HEK293 (cell line): Measurements from ENCODE around the gene THBS2.

Source experiments
- CTCF ChIA-PET: fragments of 350-600 bp; formaldehyde crosslinking; extraction: SDS; loops from one replicate; lab custom pipeline; 2021; ENCODE audit warnings: antibody characterized with exemption; lab: Yijun Ruan, JAX
- POLR2A ChIA-PET: fragments of 300-600 bp; formaldehyde crosslinking; extraction: SDS; loops from one replicate; lab custom pipeline; 2020; ENCODE audit warnings: antibody characterized with exemption, inconsistent platforms; lab: Yijun Ruan, JAX
- H3K27ac ChIP-seq: fragments of 200-500 bp; sonication (Bioruptor generic); 2 replicates; pipeline ENCODE4 v1.5.1; 2014; ENCODE audit warnings: low read depth, low read length, control low read depth, inconsistent platforms; ENCODE audit errors: extremely low read depth
- H3K36me3 ChIP-seq, 2 experiments: fragments of 200-500 bp in 1 of 2; sonication (Bioruptor generic) in 1 of 2; 1 replicate in 1 of 2; 2 replicates in 1 of 2; pipeline ENCODE4 v1.5.1; 2014 to 2017; ENCODE audit warnings: inconsistent platforms in 2 of 2, low read length in 2 of 2; ENCODE audit not compliant: control insufficient read depth in 2 of 2, insufficient read depth in 1 of 2
- H3K4me1 ChIP-seq: fragments of 200-500 bp; sonication (Bioruptor generic); 2 replicates; pipeline ENCODE4 v1.5.1; 2014; ENCODE audit warnings: mild to moderate bottlenecking, low read length, inconsistent platforms; ENCODE audit not compliant: control insufficient read depth, insufficient read depth
- H3K4me3 ChIP-seq: 2 replicates; pipeline ENCODE4 v1.5.1; 2011; ENCODE audit warnings: low read depth, mild to moderate bottlenecking, control low read depth, low read length, moderate library complexity
- H3K9me3 ChIP-seq: fragments of 200-500 bp; sonication (Bioruptor generic); 2 replicates; pipeline ENCODE4 v1.5.1; 2014; ENCODE audit warnings: low read depth, low read length, inconsistent platforms; ENCODE audit not compliant: control insufficient read depth, insufficient read depth
- GLIS1 ChIP-seq: fragments of 450-650 bp; formaldehyde crosslinking; IDR thresholded peaks from 2 replicates; pipeline ENCODE4 v1.5.1; 2016; ENCODE audit warnings: missing biosample characterization, missing genetic modification characterization
- ZBTB44 ChIP-seq: fragments of 450-650 bp; IDR thresholded peaks from 2 replicates; pipeline ENCODE4 v1.5.1; 2018; ENCODE audit warnings: missing biosample characterization, mild to moderate bottlenecking, missing genetic modification characterization
- ZFHX2 ChIP-seq: fragments of 450-650 bp; formaldehyde crosslinking; conservative IDR thresholded peaks from 2 replicates; pipeline ENCODE4 v1.5.1; 2016; ENCODE audit warnings: missing biosample characterization, missing genetic modification characterization
- ZNF114 ChIP-seq: fragments of 450-650 bp; formaldehyde crosslinking; IDR thresholded peaks from 2 replicates; pipeline ENCODE4 v1.5.0; 2017; ENCODE audit warnings: missing biosample characterization, missing genetic modification characterization
- ZNF121 ChIP-seq: fragments of 450-650 bp; formaldehyde crosslinking; IDR thresholded peaks from 2 replicates; pipeline ENCODE4 v1.5.1; 2016; ENCODE audit warnings: missing biosample characterization, missing genetic modification characterization
- ZNF174 ChIP-seq: fragments of 450-650 bp; formaldehyde crosslinking; IDR thresholded peaks from 2 replicates; pipeline ENCODE4 v1.5.0; 2017; ENCODE audit warnings: missing biosample characterization, mild to moderate bottlenecking, missing genetic modification characterization
- ZNF175 ChIP-seq: fragments of 450-650 bp; formaldehyde crosslinking; IDR thresholded peaks from 2 replicates; pipeline ENCODE4 v1.5.1; 2016; ENCODE audit warnings: missing biosample characterization, missing genetic modification characterization
- ZNF24 ChIP-seq: fragments of 450-650 bp; formaldehyde crosslinking; IDR thresholded peaks from 2 replicates; pipeline ENCODE4 v1.5.1; 2016; ENCODE audit warnings: missing biosample characterization, missing genetic modification characterization
- ZNF248 ChIP-seq: fragments of 450-650 bp; formaldehyde crosslinking; IDR thresholded peaks from 2 replicates; pipeline ENCODE4 v1.5.1; 2017; ENCODE audit warnings: missing biosample characterization, missing genetic modification characterization
- ZNF292 ChIP-seq: fragments of 450-650 bp; formaldehyde crosslinking; IDR thresholded peaks from 2 replicates; pipeline ENCODE4 v1.5.1; 2016; ENCODE audit warnings: low read depth, missing biosample characterization, missing genetic modification characterization, borderline replicate concordance
- ZNF324 ChIP-seq: fragments of 450-650 bp; formaldehyde crosslinking; IDR thresholded peaks from 2 replicates; pipeline ENCODE4 v1.5.1; 2016; ENCODE audit warnings: missing biosample characterization, missing genetic modification characterization
- ZNF341 ChIP-seq: fragments of 450-650 bp; formaldehyde crosslinking; IDR thresholded peaks from 2 replicates; pipeline ENCODE4; 2016; ENCODE audit warnings: low read depth, missing biosample characterization, missing genetic modification characterization
- ZNF366 ChIP-seq: fragments of 450-650 bp; formaldehyde crosslinking; conservative IDR thresholded peaks from 2 replicates; pipeline ENCODE4 v1.5.1; 2016; ENCODE audit warnings: missing biosample characterization, missing genetic modification characterization
- ZNF394 ChIP-seq: fragments of 450-650 bp; formaldehyde crosslinking; IDR thresholded peaks from 2 replicates; pipeline ENCODE4 v1.5.1; 2016; ENCODE audit warnings: missing biosample characterization, missing genetic modification characterization, mild to moderate bottlenecking, moderate library complexity, borderline replicate concordance
- ZNF423 ChIP-seq: fragments of 450-650 bp; formaldehyde crosslinking; IDR thresholded peaks from 2 replicates; pipeline ENCODE4 v1.5.1; 2016; ENCODE audit warnings: missing biosample characterization, missing genetic modification characterization
- ZNF488 ChIP-seq: fragments of 450-650 bp; formaldehyde crosslinking; IDR thresholded peaks from 2 replicates; pipeline ENCODE4 v1.5.1; 2016; ENCODE audit warnings: missing biosample characterization, missing genetic modification characterization
- ZNF530 ChIP-seq: fragments of 450-650 bp; formaldehyde crosslinking; IDR thresholded peaks from 2 replicates; pipeline ENCODE4 v1.5.1; 2016; ENCODE audit warnings: low read depth, missing biosample characterization, missing genetic modification characterization
- ZNF544 ChIP-seq: fragments of 450-650 bp; formaldehyde crosslinking; IDR thresholded peaks from 2 replicates; pipeline ENCODE4 v1.5.0; 2017; ENCODE audit warnings: missing biosample characterization, missing genetic modification characterization
- ZNF555 ChIP-seq: fragments of 450-650 bp; formaldehyde crosslinking; conservative IDR thresholded peaks from 2 replicates; pipeline ENCODE4 v1.5.1; 2017; ENCODE audit warnings: missing biosample characterization, mild to moderate bottlenecking, missing genetic modification characterization, inconsistent platforms
- ZNF558 ChIP-seq: fragments of 450-650 bp; formaldehyde crosslinking; IDR thresholded peaks from 2 replicates; pipeline ENCODE4 v1.5.1; 2016; ENCODE audit warnings: missing biosample characterization, missing genetic modification characterization
- ZNF585B ChIP-seq: fragments of 450-650 bp; formaldehyde crosslinking; IDR thresholded peaks from 2 replicates; pipeline ENCODE4 v1.5.1; 2016; ENCODE audit warnings: missing biosample characterization, missing genetic modification characterization
- ZNF596 ChIP-seq: fragments of 450-650 bp; IDR thresholded peaks from 2 replicates; pipeline ENCODE4 v1.5.0; 2018; ENCODE audit warnings: missing biosample characterization, mild to moderate bottlenecking, missing genetic modification characterization, moderate library complexity
- ZNF707 ChIP-seq: fragments of 450-650 bp; formaldehyde crosslinking; IDR thresholded peaks from 2 replicates; pipeline ENCODE4 v1.5.1; 2016; ENCODE audit warnings: missing biosample characterization, missing genetic modification characterization
- ZNF776 ChIP-seq: fragments of 450-650 bp; formaldehyde crosslinking; IDR thresholded peaks from 2 replicates; pipeline ENCODE4 v1.5.0; 2017; ENCODE audit warnings: missing biosample characterization, missing genetic modification characterization, borderline replicate concordance
- ZNF791 ChIP-seq: fragments of 450-650 bp; formaldehyde crosslinking; IDR thresholded peaks from 2 replicates; pipeline ENCODE4 v1.5.1; 2016; ENCODE audit warnings: missing biosample characterization, missing genetic modification characterization
- ZSCAN18 ChIP-seq: fragments of 450-650 bp; formaldehyde crosslinking; IDR thresholded peaks from 2 replicates; pipeline ENCODE4 v1.5.1; 2016; ENCODE audit warnings: missing biosample characterization, missing genetic modification characterization
- TF ChIP-seq, protein P1 (sequence below): fragments of 450-650 bp; formaldehyde crosslinking; IDR thresholded peaks from 2 replicates; pipeline ENCODE4 v1.5.1; 2016; ENCODE audit warnings: missing biosample characterization, missing genetic modification characterization, borderline replicate concordance
- TF ChIP-seq, protein P2 (sequence below): fragments of 450-650 bp; formaldehyde crosslinking; IDR thresholded peaks from 2 replicates; pipeline ENCODE4 v1.5.1; 2016; ENCODE audit warnings: missing biosample characterization, missing genetic modification characterization
- TF ChIP-seq, protein P3 (sequence below): fragments of 450-650 bp; formaldehyde crosslinking; IDR thresholded peaks from 2 replicates; pipeline ENCODE4; 2016; ENCODE audit warnings: missing biosample characterization, missing genetic modification characterization

The THBS2 gene

DNA sequence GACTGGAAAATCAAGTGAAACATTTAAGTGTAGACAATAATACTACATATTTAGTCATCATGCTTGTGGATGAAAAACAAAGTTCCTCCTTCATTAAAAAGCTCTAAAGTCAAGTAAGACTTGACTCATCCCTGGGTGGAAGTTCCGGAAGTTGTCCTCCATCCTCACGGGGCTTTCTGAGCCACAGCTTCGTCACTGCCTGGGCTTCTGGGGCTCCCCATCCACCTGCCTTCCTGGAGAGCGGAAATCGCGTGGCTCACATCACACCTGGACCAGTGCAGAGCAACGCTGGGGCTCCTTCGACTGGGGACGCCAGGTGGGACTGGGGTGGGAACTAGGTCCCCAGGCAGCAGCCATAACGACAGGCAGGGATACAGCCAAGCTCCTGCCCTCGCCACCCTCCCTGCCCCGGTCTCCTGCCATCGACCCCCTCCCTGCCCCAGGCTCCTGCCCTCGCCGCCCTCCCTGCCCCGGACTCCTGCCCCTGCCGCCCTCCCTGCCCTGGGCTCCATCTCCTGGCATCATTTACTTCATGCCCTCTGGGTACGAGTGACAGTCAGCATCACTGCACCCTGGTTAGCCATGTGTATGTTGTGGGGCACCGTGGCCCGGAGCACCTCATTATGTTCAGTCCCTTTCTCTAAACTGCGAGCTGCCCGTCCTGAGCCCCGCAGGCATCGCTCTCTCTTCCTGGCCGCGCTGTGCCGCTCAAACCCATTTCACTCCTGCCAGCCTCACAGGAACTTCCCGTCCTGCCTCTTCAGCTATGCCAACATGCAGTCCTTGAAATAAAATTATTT lies 12.9 kb downstream of the THBS2 start:
- Histone ChIP-seq H3K4me3 (no peak overlapping the region), H3K9me3 (no peaks in the 10 kb centered on the region), H3K27ac (no peak overlapping the region), H3K4me1 (no peaks in the 10 kb centered on the region), H3K36me3 (no peaks in the 10 kb centered on the region)
- ChIA-PET POLR2A (no interaction called here), CTCF (interaction anchor here (0.5 kb wide), 1 partner anchor 1369 kb away, joined by 4 read pairs; no protein-coding TSS in a partner anchor)
- no peak for TF ChIP-seq ZNF121 (tag by site-specific recombination)
- TF ChIP-seq, protein P1, sequence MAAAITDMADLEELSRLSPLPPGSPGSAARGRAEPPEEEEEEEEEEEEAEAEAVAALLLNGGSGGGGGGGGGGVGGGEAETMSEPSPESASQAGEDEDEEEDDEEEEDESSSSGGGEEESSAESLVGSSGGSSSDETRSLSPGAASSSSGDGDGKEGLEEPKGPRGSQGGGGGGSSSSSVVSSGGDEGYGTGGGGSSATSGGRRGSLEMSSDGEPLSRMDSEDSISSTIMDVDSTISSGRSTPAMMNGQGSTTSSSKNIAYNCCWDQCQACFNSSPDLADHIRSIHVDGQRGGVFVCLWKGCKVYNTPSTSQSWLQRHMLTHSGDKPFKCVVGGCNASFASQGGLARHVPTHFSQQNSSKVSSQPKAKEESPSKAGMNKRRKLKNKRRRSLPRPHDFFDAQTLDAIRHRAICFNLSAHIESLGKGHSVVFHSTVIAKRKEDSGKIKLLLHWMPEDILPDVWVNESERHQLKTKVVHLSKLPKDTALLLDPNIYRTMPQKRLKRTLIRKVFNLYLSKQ (tag by site-specific recombination): no peak
- no peak for TF ChIP-seq ZNF24 (tag by site-specific recombination)
- TF ChIP-seq ZNF423 (tag by site-specific recombination): no peak
- no peak for TF ChIP-seq ZNF248 (tag by site-specific recombination)
- no peak for TF ChIP-seq ZNF174
- TF ChIP-seq ZNF585B: no peak
- no peak for TF ChIP-seq GLIS1
- no peak for TF ChIP-seq ZNF791
- TF ChIP-seq ZNF114: no peak
- TF ChIP-seq, protein P2, sequence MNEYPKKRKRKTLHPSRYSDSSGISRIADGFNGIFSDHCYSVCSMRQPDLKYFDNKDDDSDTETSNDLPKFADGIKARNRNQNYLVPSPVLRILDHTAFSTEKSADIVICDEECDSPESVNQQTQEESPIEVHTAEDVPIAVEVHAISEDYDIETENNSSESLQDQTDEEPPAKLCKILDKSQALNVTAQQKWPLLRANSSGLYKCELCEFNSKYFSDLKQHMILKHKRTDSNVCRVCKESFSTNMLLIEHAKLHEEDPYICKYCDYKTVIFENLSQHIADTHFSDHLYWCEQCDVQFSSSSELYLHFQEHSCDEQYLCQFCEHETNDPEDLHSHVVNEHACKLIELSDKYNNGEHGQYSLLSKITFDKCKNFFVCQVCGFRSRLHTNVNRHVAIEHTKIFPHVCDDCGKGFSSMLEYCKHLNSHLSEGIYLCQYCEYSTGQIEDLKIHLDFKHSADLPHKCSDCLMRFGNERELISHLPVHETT: no peak
- no peak for TF ChIP-seq ZNF292 (tag by site-specific recombination)
- TF ChIP-seq ZNF596 (tag by site-specific recombination): no peak
- no peak for TF ChIP-seq ZNF341
- no peak for TF ChIP-seq ZNF324 (tag by site-specific recombination)
- no peak for TF ChIP-seq ZFHX2
- no peak for TF ChIP-seq ZNF394 (tag by site-specific recombination)

DNA sequence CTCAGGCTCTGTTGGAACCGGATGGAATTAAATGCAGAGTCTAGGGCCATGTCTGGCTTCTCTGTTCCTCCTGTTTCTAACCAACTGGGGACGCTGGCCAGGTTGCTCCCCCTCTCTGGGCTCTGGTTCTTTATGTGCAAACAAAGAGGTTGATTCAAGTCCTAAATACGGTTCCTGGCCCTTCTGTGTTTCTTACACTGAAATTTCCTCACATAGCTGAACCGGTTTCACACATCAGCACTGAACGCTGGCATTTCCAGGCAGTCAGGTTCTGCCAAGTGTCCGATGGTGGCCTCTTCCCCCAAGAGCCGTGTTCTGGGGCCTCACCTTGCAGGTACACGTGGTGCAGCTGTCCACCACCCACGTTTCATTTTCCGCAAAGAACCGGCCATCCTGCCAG lies 13.5 kb downstream of the THBS2 start:
- CTCF ChIA-PET: no interaction called here
- no peak for TF ChIP-seq ZFHX2
- no peak for TF ChIP-seq ZNF544
- TF ChIP-seq ZNF791: no peak
- no peak for TF ChIP-seq ZSCAN18 (tag by site-specific recombination)
- TF ChIP-seq ZNF558: no peak
- TF ChIP-seq ZNF555: no peak
- no peak for TF ChIP-seq ZNF175 (tag by site-specific recombination)
- TF ChIP-seq, protein P3, sequence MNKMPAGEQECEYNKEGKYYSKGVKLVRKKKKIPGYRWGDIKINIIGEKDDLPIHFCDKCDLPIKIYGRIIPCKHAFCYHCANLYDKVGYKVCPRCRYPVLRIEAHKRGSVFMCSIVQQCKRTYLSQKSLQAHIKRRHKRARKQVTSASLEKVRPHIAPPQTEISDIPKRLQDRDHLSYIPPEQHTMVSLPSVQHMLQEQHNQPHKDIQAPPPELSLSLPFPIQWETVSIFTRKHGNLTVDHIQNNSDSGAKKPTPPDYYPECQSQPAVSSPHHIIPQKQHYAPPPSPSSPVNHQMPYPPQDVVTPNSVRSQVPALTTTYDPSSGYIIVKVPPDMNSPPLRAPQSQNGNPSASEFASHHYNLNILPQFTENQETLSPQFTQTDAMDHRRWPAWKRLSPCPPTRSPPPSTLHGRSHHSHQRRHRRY (tag by site-specific recombination): no peak
- no peak for TF ChIP-seq ZNF341
- no peak for TF ChIP-seq ZNF707 (tag by site-specific recombination)
- TF ChIP-seq ZNF776: no peak
- TF ChIP-seq ZNF366 (tag by site-specific recombination): no peak
- no peak for TF ChIP-seq ZNF530
- no peak for TF ChIP-seq ZNF488
- no peak for TF ChIP-seq ZBTB44
- POLR2A ChIA-PET: no interaction called here
- Histone ChIP-seq H3K4me3 (no peak overlapping the region), H3K4me1 (no peaks in the 10 kb centered on the region), H3K36me3 (no peaks in the 10 kb centered on the region), H3K9me3 (no peaks in the 10 kb centered on the region), H3K27ac (no peak overlapping the region)
